Mesendoderm (in vitro differentiated cells): ENCODE data around the gene NRXN3.

Source experiments
- DNase-seq: peaks from one replicate; pipeline ENCODE4 v3.0.0; 2013
- H2AK5ac ChIP-seq: 2 replicates; pipeline ENCODE4 v1.6.1; 2013; ENCODE audit warnings: low read length, inconsistent platforms
- H2BK120ac ChIP-seq: 2 replicates; pipeline ENCODE4 v1.6.1; 2013; ENCODE audit warnings: low read depth, mild to moderate bottlenecking, low read length, moderate library complexity, mixed read lengths
- H2BK15ac ChIP-seq: replicated peaks from 2 replicates; pipeline ENCODE4 v1.6.1; 2013; ENCODE audit warnings: low read depth, mild to moderate bottlenecking, moderate library complexity
- H2BK5ac ChIP-seq: 2 replicates; pipeline ENCODE4 v1.6.1; 2013; ENCODE audit warnings: low read length, inconsistent platforms
- H3K18ac ChIP-seq: 2 replicates; pipeline ENCODE4 v1.6.1; 2013; ENCODE audit warnings: mild to moderate bottlenecking, low read length, mixed read lengths
- H3K23ac ChIP-seq: one replicate; pipeline ENCODE4 v1.6.1; 2013; ENCODE audit warnings: low read length
- H3K27ac ChIP-seq: 2 replicates; pipeline ENCODE4 v1.5.1; 2013; ENCODE audit warnings: low read depth, mild to moderate bottlenecking, inconsistent platforms, low read length, moderate library complexity
- H3K27me3 ChIP-seq: 2 replicates; pipeline ENCODE4 v1.6.1; 2013; ENCODE audit warnings: low read length, control low read depth, mild to moderate bottlenecking, inconsistent platforms; ENCODE audit not compliant: insufficient read depth, poor library complexity
- H3K36me3 ChIP-seq: 2 replicates; pipeline ENCODE4 v1.6.1; 2013; ENCODE audit warnings: low read length, inconsistent platforms; ENCODE audit not compliant: control insufficient read depth, insufficient read depth
- H3K4ac ChIP-seq: one replicate; pipeline ENCODE4 v1.6.1; 2013; ENCODE audit warnings: low read depth, mild to moderate bottlenecking, low read length, moderate library complexity
- H3K4me1 ChIP-seq: 2 replicates; pipeline ENCODE4 v1.6.1; 2013; ENCODE audit warnings: low read depth, low read length, inconsistent platforms; ENCODE audit not compliant: control insufficient read depth
- H3K4me2 ChIP-seq: 2 replicates; pipeline ENCODE4 v1.6.1; 2013; ENCODE audit warnings: low read length
- H3K4me3 ChIP-seq: 2 replicates; pipeline ENCODE4 v1.5.1; 2013; ENCODE audit warnings: mild to moderate bottlenecking, low read length
- H3K56ac ChIP-seq: one replicate; pipeline ENCODE4 v1.6.1; 2013; ENCODE audit warnings: low read length
- H3K79me1 ChIP-seq: 2 replicates; pipeline ENCODE4 v1.6.1; 2013; ENCODE audit warnings: low read length, inconsistent platforms
- H3K79me2 ChIP-seq: 2 replicates; pipeline ENCODE4 v1.6.1; 2013; ENCODE audit warnings: mild to moderate bottlenecking, low read length; ENCODE audit not compliant: control insufficient read depth, insufficient read depth
- H3K9ac ChIP-seq: 2 replicates; pipeline ENCODE4 v1.6.1; 2013; ENCODE audit warnings: low read length, inconsistent platforms
- H4K5ac ChIP-seq: one replicate; pipeline ENCODE4 v1.6.1; 2013; ENCODE audit warnings: low read length
- H4K8ac ChIP-seq: one replicate; pipeline ENCODE4 v1.6.1; 2013; ENCODE audit warnings: low read depth, mild to moderate bottlenecking, control low read depth, low read length, moderate library complexity
- WGBS: extraction: QIAGEN DNeasy Blood & Tissue Kit; methylation state at CpG from one replicate; pipeline ENCODE4 v1.1.7; 2013; ENCODE audit warnings: low lambda C conversion rate, missing lambda C conversion rate; ENCODE audit not compliant: insufficient coverage; ENCODE audit errors: extremely low coverage; 5-methylcytosine and 5-hydroxymethylcytosine counted together

The NRXN3 gene

DNA sequence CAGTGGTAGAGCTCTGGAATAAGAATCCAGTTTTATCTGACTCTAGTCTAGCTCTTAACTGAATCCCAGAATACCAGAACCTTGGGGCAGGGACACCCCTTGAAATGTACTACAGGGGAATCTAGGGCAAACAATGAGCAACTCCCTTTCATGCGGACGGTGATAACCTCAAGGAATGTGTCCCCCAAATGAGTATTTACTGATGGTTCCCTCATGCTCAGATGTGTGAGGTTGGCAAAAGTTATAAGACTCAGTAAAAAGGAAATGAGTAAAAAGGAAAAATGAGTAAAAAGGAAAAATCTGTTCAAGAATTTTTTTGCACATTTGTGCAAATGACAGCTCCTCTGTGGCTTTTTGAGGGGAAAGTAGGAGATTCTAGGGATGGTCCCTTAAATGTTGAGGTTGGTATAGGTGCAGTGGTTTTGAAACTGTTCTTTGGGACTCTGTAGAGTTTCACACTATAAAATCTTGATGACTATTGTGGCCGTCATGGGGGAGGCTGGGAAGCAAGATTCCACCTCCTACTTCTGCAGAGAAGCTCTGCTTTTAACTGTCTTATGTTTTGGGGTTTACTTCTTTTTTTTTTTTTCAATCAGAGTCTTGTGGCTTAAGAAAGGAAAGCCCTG is 58.6 kb downstream of the NRXN3 start:
- Histone ChIP-seq H2AK5ac (no peak overlapping the region), H3K36me3 (no peaks in the 10 kb centered on the region), H3K4ac (no peak overlapping the region), H2BK5ac (no peak overlapping the region), H3K18ac (no peak overlapping the region), H2BK120ac (no peak overlapping the region), H2BK15ac (no peak overlapping the region), H3K4me1 (no peaks in the 10 kb centered on the region), H4K5ac (no peak overlapping the region), H3K4me2 (no peak overlapping the region), H3K79me2 (no peaks in the 10 kb centered on the region), H3K4me3 (no peak overlapping the region), H4K8ac (no peak overlapping the region), H3K9ac (no peak overlapping the region), H3K23ac (no peak overlapping the region), H3K27ac (no peak overlapping the region), H3K27me3 (no peaks in the 10 kb centered on the region), H3K79me1 (no peaks in the 10 kb centered on the region), H3K56ac (no peak overlapping the region)
- no CpG with 5 or more reads among the region's 3 CpGs for WGBS
- no peak for DNase-seq

DNA sequence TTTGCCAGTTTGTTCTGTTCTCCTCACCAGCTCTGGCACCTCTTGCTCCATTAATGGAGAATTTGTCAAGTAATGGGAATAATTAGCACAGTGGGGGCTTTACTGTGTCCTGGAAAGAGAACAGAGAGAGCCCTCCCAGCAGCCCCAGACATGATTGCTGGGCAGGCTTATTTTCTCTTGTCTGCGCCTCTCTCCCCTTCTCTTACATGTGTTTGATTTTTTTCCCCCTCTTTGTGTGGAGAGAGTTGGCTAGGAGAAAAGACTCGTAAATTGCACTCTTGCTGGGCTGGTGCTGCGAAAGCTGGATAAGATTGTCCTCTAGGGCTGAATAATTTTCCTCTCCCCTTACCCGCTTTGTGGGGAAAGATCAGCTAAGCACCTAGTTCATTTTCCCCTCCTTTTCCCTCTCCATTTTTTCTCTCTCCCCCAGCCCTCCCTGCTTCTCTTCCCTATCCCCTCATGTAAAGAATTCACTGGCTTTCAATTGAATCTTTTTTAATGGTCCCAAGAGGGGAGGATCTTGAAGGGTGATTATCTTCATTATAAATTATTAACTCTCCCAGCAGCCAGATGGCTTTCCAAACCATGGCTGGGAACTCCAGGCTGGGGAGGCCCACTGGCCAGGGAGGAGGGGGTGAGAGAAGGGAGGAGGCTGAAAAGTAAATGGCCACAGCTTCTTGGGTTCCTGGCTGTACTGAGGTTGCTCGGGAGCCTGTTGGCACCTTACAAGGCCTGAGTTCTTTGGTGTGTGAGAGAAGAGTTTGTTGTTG is 62.2 kb downstream of the NRXN3 start:
- Histone ChIP-seq H2BK15ac (no peak overlapping the region), H3K4me3 (no peak overlapping the region), H3K9ac (no peak overlapping the region), H4K5ac (no peak overlapping the region), H3K79me2 (no peaks in the 10 kb centered on the region), H3K36me3 (no peaks in the 10 kb centered on the region), H3K23ac (no peak overlapping the region), H2BK120ac (no peak overlapping the region), H3K4me1 (no peaks in the 10 kb centered on the region), H3K27ac (no peak overlapping the region), H3K18ac (no peak overlapping the region), H3K79me1 (no peaks in the 10 kb centered on the region), H3K4ac (no peak overlapping the region), H3K27me3 (no peaks in the 10 kb centered on the region), H3K4me2 (no peak overlapping the region), H4K8ac (no peak overlapping the region), H3K56ac (no peak overlapping the region), H2BK5ac (no peak overlapping the region), H2AK5ac (no peak overlapping the region)
- DNase-seq = no peak
- no CpG with 5 or more reads among the region's 5 CpGs for WGBS

DNA sequence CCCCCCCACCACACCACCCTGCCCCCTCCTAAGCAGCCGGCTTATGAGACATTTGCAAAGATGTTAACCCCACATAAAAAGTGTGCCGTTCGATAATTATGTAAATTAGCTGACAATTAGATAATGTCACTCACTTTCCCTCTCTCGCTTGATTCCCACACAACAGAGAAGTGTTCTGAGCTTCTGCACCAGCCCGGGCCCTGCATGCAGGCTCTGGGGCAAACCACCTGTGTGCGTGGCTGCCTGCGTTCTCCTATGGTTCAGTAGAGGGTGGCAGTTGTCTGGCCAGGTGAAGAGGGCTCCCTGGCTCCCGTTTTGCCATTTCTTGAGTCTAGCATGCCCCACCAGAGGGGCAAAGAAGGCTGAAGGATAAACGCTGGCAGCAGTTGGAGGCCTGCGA is 68.0 kb downstream of the NRXN3 start:
- no peak for DNase-seq
- H3K4me1 ChIP-seq = no peaks in the 10 kb centered on the region
- H3K9ac ChIP-seq = no peak overlapping the region
- no peaks in the 10 kb centered on the region for H3K79me2 ChIP-seq
- H2BK15ac ChIP-seq = no peak overlapping the region
- no peak overlapping the region for H3K4me3 ChIP-seq
- H2BK5ac ChIP-seq = no peak overlapping the region
- H3K36me3 ChIP-seq = no peaks in the 10 kb centered on the region
- H3K4ac ChIP-seq = no peak overlapping the region
- no peak overlapping the region for H3K56ac ChIP-seq
- H3K4me2 ChIP-seq = no peak overlapping the region
- no peak overlapping the region for H4K5ac ChIP-seq
- H3K79me1 ChIP-seq = no peaks in the 10 kb centered on the region
- H3K27ac ChIP-seq = no peak overlapping the region
- no peak overlapping the region for H4K8ac ChIP-seq
- no peak overlapping the region for H3K18ac ChIP-seq
- H3K23ac ChIP-seq = no peak overlapping the region
- no peak overlapping the region for H2BK120ac ChIP-seq
- WGBS = no CpG with 5 or more reads among the region's 10 CpGs
- H2AK5ac ChIP-seq = no peak overlapping the region
- no peaks in the 10 kb centered on the region for H3K27me3 ChIP-seq

DNA sequence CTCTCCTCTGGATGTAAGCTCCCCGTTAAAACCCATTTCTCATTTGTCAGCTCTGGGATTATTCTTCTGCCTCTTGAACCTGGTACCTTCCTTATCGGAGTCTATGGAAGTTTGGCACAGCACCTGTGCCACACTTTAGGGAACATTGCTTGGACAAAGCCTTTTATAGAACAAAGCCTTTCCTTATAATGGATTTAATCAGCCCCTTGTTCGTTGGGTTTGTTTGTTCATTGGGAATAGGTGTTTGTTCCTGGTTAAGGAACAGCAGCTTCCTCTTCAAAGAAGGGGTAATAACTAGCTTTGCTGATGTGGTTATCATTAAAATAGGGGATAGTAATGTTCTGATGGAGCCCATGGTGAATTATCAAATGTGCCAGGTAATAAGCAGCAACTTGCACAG is 70.4 kb downstream of the NRXN3 start:
- no peak overlapping the region for H3K4me3 ChIP-seq
- DNase-seq = no peak
- H3K4ac ChIP-seq = no peak overlapping the region
- no peaks in the 10 kb centered on the region for H3K79me2 ChIP-seq
- no peak overlapping the region for H2BK120ac ChIP-seq
- H3K9ac ChIP-seq = no peak overlapping the region
- no peak overlapping the region for H2AK5ac ChIP-seq
- H3K56ac ChIP-seq = no peak overlapping the region
- H3K36me3 ChIP-seq = no peaks in the 10 kb centered on the region
- no peak overlapping the region for H4K5ac ChIP-seq
- no peak overlapping the region for H3K23ac ChIP-seq
- H3K18ac ChIP-seq = no peak overlapping the region
- H3K79me1 ChIP-seq = no peaks in the 10 kb centered on the region
- no peak overlapping the region for H2BK5ac ChIP-seq
- no peaks in the 10 kb centered on the region for H3K27me3 ChIP-seq
- H3K4me2 ChIP-seq = no peak overlapping the region
- WGBS = no CpG with 5 or more reads among the region's 3 CpGs
- H3K27ac ChIP-seq = no peak overlapping the region
- H4K8ac ChIP-seq = no peak overlapping the region
- no peak overlapping the region for H2BK15ac ChIP-seq
- no peaks in the 10 kb centered on the region for H3K4me1 ChIP-seq

DNA sequence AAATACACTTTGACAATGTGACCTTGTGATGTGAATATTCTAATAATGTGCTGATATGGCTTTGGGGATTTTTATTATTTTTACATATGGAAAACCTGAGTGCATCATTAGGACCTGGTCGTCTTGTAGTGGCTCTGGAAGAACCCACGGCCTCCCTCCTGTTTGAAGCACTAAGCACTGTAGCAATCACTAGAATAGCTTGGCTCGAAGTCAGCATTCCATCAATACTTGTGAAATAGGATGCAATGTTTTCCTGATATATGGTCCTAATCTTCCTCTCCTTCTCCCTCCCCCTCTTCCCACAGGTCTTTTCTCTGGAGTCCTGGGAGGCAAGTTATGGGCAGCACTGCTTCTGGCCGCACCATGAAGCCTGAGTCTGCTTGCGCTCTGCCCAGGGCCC is 71.9 kb downstream of the NRXN3 start:
- no peak overlapping the region for H3K56ac ChIP-seq
- no peaks in the 10 kb centered on the region for H3K4me1 ChIP-seq
- H2BK15ac ChIP-seq = no peak overlapping the region
- H3K4me3 ChIP-seq = no peak overlapping the region
- no peak overlapping the region for H3K4ac ChIP-seq
- no peak overlapping the region for H3K18ac ChIP-seq
- no CpG with 5 or more reads among the region's 5 CpGs for WGBS
- no peak overlapping the region for H3K9ac ChIP-seq
- H3K36me3 ChIP-seq = no peaks in the 10 kb centered on the region
- no peaks in the 10 kb centered on the region for H3K79me1 ChIP-seq
- no peak overlapping the region for H3K27ac ChIP-seq
- no peak overlapping the region for H2AK5ac ChIP-seq
- no peaks in the 10 kb centered on the region for H3K79me2 ChIP-seq
- H4K5ac ChIP-seq = no peak overlapping the region
- no peak overlapping the region for H4K8ac ChIP-seq
- peak; percentile 33 for DNase-seq
- H3K4me2 ChIP-seq = no peak overlapping the region
- no peak overlapping the region for H3K23ac ChIP-seq
- H3K27me3 ChIP-seq = no peaks in the 10 kb centered on the region
- no peak overlapping the region for H2BK120ac ChIP-seq
- no peak overlapping the region for H2BK5ac ChIP-seq
